ENCODE measurements around the gene PLXND1. TPM values are rescaled to one million over a fixed set of nuclear protein-coding genes. Genes with fewer than 3 reads are reported as not detected.

The PLXND1 gene
- polyA plus RNA-seq, 1 donor from 2014 or later, result 0.05 TPM

GRCh38 chr3:129540776-129541516, 65.5 kb downstream of the PLXND1 start:
- Histone ChIP-seq H3K9ac (ENCODE audit: low read length) (no peak overlapping the region), H3K4me2 (ENCODE audit: low read length) (no peak overlapping the region), H3K4me3 (ENCODE audit: low read length) (no peak overlapping the region), H4K20me1 (ENCODE audit: insufficient read depth) (no peaks in the 10 kb centered on the region), H3K9me3 (ENCODE audit: low read length) (no peaks in the 10 kb centered on the region), H3K79me2 (replicated peaks; ENCODE audit: insufficient read depth, low read length) (no peaks in the 10 kb centered on the region), H3K9me2 (ENCODE audit: insufficient read depth, low read length) (no peaks in the 10 kb centered on the region), H3K27ac (ENCODE audit: low read length) (no peak overlapping the region), H3K27me3 (ENCODE audit: insufficient read depth, low read depth, low read length) (no peaks in the 10 kb centered on the region), H3K36me3 (ENCODE audit: insufficient read depth, low read length) (no peaks in the 10 kb centered on the region), H2AFZ (ENCODE audit: low read depth, low read length) (no peak overlapping the region), H3F3A (ENCODE audit: insufficient read depth, low read length, poor library complexity, severe bottlenecking) (no peaks in the 10 kb centered on the region)
- TF ChIP-seq EP300 (conservative IDR thresholded peaks at IDR 0.05; ENCODE audit: poor library complexity, severe bottlenecking), result no peak
- no peak for TF ChIP-seq REST (IDR thresholded peaks at IDR 0.05; ENCODE audit: borderline replicate concordance)
- TF ChIP-seq POLR2AphosphoS5 (IDR thresholded peaks at IDR 0.05), result no peak
- no peak for TF ChIP-seq EZH2 (IDR thresholded peaks at IDR 0.05; ENCODE audit: borderline replicate concordance, insufficient read depth, low read length, poor library complexity, severe bottlenecking)
- TF ChIP-seq, protein P1, sequence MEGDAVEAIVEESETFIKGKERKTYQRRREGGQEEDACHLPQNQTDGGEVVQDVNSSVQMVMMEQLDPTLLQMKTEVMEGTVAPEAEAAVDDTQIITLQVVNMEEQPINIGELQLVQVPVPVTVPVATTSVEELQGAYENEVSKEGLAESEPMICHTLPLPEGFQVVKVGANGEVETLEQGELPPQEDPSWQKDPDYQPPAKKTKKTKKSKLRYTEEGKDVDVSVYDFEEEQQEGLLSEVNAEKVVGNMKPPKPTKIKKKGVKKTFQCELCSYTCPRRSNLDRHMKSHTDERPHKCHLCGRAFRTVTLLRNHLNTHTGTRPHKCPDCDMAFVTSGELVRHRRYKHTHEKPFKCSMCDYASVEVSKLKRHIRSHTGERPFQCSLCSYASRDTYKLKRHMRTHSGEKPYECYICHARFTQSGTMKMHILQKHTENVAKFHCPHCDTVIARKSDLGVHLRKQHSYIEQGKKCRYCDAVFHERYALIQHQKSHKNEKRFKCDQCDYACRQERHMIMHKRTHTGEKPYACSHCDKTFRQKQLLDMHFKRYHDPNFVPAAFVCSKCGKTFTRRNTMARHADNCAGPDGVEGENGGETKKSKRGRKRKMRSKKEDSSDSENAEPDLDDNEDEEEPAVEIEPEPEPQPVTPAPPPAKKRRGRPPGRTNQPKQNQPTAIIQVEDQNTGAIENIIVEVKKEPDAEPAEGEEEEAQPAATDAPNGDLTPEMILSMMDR (IDR thresholded peaks at IDR 0.05; ENCODE audit: poor library complexity, severe bottlenecking), result no peak
- no peak for TF ChIP-seq MXI1 (conservative IDR thresholded peaks at IDR 0.05; ENCODE audit: poor library complexity, severe bottlenecking)
- no peak for TF ChIP-seq TAF1 (IDR thresholded peaks at IDR 0.05; ENCODE audit: low read depth)
- TF ChIP-seq SMC3 (conservative IDR thresholded peaks at IDR 0.05; ENCODE audit: poor library complexity), result no peak
- TF ChIP-seq RAD21 (conservative IDR thresholded peaks at IDR 0.05), result no peak

- no peak overlapping the region for H3K9ac ChIP-seq (ENCODE audit: low read length)
- H3K27me3 ChIP-seq (ENCODE audit: insufficient read depth, low read depth, low read length), result no peaks in the 10 kb centered on the region
- H3K27ac ChIP-seq (ENCODE audit: low read length), result no peak overlapping the region
- no peaks in the 10 kb centered on the region for H3K9me2 ChIP-seq (ENCODE audit: insufficient read depth, low read length)
- no peaks in the 10 kb centered on the region for H3K36me3 ChIP-seq (ENCODE audit: insufficient read depth, low read length)
- no peak for TF ChIP-seq REST (IDR thresholded peaks at IDR 0.05; ENCODE audit: borderline replicate concordance)
- no peak for TF ChIP-seq EZH2 (IDR thresholded peaks at IDR 0.05; ENCODE audit: borderline replicate concordance, insufficient read depth, low read length, poor library complexity, severe bottlenecking)
- TF ChIP-seq TAF1 (IDR thresholded peaks at IDR 0.05; ENCODE audit: low read depth), result no peak
- TF ChIP-seq RAD21 (conservative IDR thresholded peaks at IDR 0.05), result no peak
- TF ChIP-seq EP300 (conservative IDR thresholded peaks at IDR 0.05; ENCODE audit: poor library complexity, severe bottlenecking), result no peak
- TF ChIP-seq, protein P1 (IDR thresholded peaks at IDR 0.05; ENCODE audit: poor library complexity, severe bottlenecking), result no peak
- TF ChIP-seq SMC3 (conservative IDR thresholded peaks at IDR 0.05; ENCODE audit: poor library complexity), result no peak
- no peak for TF ChIP-seq MXI1 (conservative IDR thresholded peaks at IDR 0.05; ENCODE audit: poor library complexity, severe bottlenecking)
- TF ChIP-seq POLR2AphosphoS5 (IDR thresholded peaks at IDR 0.05), result no peak
- no peaks in the 10 kb centered on the region for H3K79me2 ChIP-seq (replicated peaks; ENCODE audit: insufficient read depth, low read length)
- no peak overlapping the region for H3K4me3 ChIP-seq (ENCODE audit: low read length)
- no peak overlapping the region for H2AFZ ChIP-seq (ENCODE audit: low read depth, low read length)
- no peaks in the 10 kb centered on the region for H3F3A ChIP-seq (ENCODE audit: insufficient read depth, low read length, poor library complexity, severe bottlenecking)
- no peak overlapping the region for H3K4me2 ChIP-seq (ENCODE audit: low read length)
- no peaks in the 10 kb centered on the region for H4K20me1 ChIP-seq (ENCODE audit: insufficient read depth)
- H3K9me3 ChIP-seq (ENCODE audit: low read length), result no peaks in the 10 kb centered on the region
Measured at GRCh38 chr3:129539206-129539605, 67.3 kb downstream of the PLXND1 start.
